ENCODE data around the gene LTA. TPM values are rescaled to one million over a fixed set of nuclear protein-coding genes. Genes with fewer than 3 reads are reported as not detected.
A peak's percentile ranks its signal among the peaks of the same experiment; 100 is the strongest.

The LTA gene
- total and polyA plus RNA-seq, 2 donors (not counting 1 experiment from before 2014, with no cell fraction given): not detected

DNA sequence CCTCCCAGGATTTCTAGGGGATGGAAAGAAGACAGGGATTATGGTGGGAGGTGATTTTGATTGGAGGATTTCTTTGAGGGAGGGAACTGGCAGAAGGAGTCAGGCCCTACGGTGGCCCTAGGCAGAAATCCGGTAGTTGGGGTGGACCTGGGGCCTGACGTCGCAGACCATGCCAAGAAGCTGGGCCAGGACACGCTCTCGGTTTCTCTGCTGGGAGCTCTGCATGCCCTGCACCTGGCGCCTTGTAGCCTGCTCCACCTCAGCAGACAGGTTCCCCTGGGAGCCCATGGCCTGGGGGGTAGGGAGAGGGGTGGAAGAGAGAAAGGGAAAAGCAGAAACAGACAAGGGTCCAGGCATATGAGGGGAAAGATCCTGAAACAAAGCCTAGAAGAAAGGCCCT, 26.8 kb upstream of the LTA start:
- Histone ChIP-seq H4K20me1 (ENCODE audit: control insufficient read depth, extremely low read depth, insufficient read depth, low read length) (no peaks in the 10 kb centered on the region), H3K9me3 (ENCODE audit: control insufficient read depth, insufficient read depth, low read depth, low read length) (no peaks in the 10 kb centered on the region), H3K79me2 (ENCODE audit: control insufficient read depth, insufficient read depth, low read length) (peaks cover 23% of the 10 kb centered on the region), H3K9ac (ENCODE audit: insufficient read depth, low read length) (no peak overlapping the region), H3K4me2 (ENCODE audit: extremely low read depth, insufficient read depth, low read length) (no peak overlapping the region), H2AFZ (ENCODE audit: low read length) (no peak overlapping the region), H3K27ac (ENCODE audit: insufficient read depth, low read length) (no peak overlapping the region), H3K4me3 (replicated peaks in 1 of 4; ENCODE audit: control extremely low read depth in 1 of 4, insufficient read depth in 1 of 4, low read depth in 3 of 4, low read length in 4 of 4) (peak overlapping the region in 1 of 4 experiments; percentile 71), H3K36me3 (ENCODE audit: control insufficient read depth, insufficient read depth, low read length) (no peaks in the 10 kb centered on the region), H3K27me3 (ENCODE audit: control insufficient read depth, insufficient read depth, low read length) (no peaks in the 10 kb centered on the region), H3K4me1 (ENCODE audit: control insufficient read depth, extremely low read depth, insufficient read depth, low read length) (peaks cover 6% of the 10 kb centered on the region)
- no peak for TF ChIP-seq EZH2 (IDR thresholded peaks at IDR 0.05; ENCODE audit: low read length, missing control alignments)
- TF ChIP-seq, protein P1, sequence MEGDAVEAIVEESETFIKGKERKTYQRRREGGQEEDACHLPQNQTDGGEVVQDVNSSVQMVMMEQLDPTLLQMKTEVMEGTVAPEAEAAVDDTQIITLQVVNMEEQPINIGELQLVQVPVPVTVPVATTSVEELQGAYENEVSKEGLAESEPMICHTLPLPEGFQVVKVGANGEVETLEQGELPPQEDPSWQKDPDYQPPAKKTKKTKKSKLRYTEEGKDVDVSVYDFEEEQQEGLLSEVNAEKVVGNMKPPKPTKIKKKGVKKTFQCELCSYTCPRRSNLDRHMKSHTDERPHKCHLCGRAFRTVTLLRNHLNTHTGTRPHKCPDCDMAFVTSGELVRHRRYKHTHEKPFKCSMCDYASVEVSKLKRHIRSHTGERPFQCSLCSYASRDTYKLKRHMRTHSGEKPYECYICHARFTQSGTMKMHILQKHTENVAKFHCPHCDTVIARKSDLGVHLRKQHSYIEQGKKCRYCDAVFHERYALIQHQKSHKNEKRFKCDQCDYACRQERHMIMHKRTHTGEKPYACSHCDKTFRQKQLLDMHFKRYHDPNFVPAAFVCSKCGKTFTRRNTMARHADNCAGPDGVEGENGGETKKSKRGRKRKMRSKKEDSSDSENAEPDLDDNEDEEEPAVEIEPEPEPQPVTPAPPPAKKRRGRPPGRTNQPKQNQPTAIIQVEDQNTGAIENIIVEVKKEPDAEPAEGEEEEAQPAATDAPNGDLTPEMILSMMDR (conservative IDR thresholded peaks at IDR 0.05 in 1 of 2, IDR thresholded peaks at IDR 0.05 in 1 of 2; ENCODE audit: low read depth in 1 of 2, low read length in 2 of 2): no peak
- DNase-seq (ENCODE audit: low read depth in 2 of 2): no peak

DNA sequence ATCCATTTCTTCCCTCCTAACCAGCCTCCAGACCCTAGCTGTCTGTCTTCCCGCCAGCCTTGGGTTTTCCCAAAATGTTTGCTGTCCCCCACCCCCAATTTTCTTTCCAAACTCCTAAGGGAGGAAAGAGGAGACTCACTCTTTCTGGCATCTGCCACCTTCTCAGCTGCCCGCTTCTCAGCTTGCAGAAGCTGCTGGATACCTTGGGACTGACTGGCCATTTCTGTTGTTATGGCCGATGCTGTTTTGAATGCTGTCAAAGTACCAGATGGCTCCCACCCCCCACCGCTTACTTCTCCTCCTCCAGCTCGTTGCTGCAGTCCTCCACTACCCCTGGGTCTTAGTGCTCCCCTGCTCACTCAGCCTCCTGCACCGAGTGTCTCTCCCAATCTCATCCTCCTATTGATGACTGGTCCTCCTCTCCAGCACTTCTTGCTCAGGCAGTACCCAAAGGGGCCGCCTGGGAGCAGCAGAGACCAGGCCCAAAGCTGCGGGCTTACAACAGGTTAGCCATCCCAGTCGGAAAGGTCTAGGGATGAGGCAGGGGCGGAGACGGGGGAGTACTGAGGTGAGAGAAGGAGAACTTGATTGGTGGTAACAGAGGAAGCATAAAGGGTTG, 25.6 kb upstream of the LTA start, which contains the start of gene ATP6V1G2:
Gene ATP6V1G2 (minus strand): TSS at position 270 of the 619 bp plus-strand sequence. CDS start 49 bp downstream, at position 221.
- Histone ChIP-seq H2AFZ (ENCODE audit: low read length) (peak within 1 kb of the TSS; percentile 93), H3K4me1 (ENCODE audit: control insufficient read depth, extremely low read depth, insufficient read depth, low read length) (peaks cover 6% of the 10 kb centered on the region), H3K27ac (ENCODE audit: insufficient read depth, low read length) (peak within 1 kb of the TSS; percentile 87), H3K9ac (ENCODE audit: insufficient read depth, low read length) (no peak within 1 kb of the TSS), H3K9me3 (ENCODE audit: control insufficient read depth, insufficient read depth, low read depth, low read length) (no peaks in the 10 kb centered on the region), H3K4me2 (ENCODE audit: extremely low read depth, insufficient read depth, low read length) (peak within 1 kb of the TSS; percentile 87), H3K79me2 (ENCODE audit: control insufficient read depth, insufficient read depth, low read length) (peaks cover 12% of the 10 kb centered on the region), H3K4me3 (replicated peaks in 1 of 4; ENCODE audit: control extremely low read depth in 1 of 4, insufficient read depth in 1 of 4, low read depth in 3 of 4, low read length in 4 of 4) (peak within 1 kb of the TSS; percentile 51 to 76 (median 67)), H4K20me1 (ENCODE audit: control insufficient read depth, extremely low read depth, insufficient read depth, low read length) (no peaks in the 10 kb centered on the region), H3K27me3 (ENCODE audit: control insufficient read depth, insufficient read depth, low read length) (no peaks in the 10 kb centered on the region), H3K36me3 (ENCODE audit: control insufficient read depth, insufficient read depth, low read length) (no peaks in the 10 kb centered on the region)
- DNase-seq (ENCODE audit: low read depth in 2 of 2): peak; percentile 88 to 97
- TF ChIP-seq EZH2 (IDR thresholded peaks at IDR 0.05; ENCODE audit: low read length, missing control alignments): no peak
- TF ChIP-seq, protein P1 (conservative IDR thresholded peaks at IDR 0.05 in 1 of 2, IDR thresholded peaks at IDR 0.05 in 1 of 2; ENCODE audit: low read depth in 1 of 2, low read length in 2 of 2): peak; percentile 98 to 99

DNA sequence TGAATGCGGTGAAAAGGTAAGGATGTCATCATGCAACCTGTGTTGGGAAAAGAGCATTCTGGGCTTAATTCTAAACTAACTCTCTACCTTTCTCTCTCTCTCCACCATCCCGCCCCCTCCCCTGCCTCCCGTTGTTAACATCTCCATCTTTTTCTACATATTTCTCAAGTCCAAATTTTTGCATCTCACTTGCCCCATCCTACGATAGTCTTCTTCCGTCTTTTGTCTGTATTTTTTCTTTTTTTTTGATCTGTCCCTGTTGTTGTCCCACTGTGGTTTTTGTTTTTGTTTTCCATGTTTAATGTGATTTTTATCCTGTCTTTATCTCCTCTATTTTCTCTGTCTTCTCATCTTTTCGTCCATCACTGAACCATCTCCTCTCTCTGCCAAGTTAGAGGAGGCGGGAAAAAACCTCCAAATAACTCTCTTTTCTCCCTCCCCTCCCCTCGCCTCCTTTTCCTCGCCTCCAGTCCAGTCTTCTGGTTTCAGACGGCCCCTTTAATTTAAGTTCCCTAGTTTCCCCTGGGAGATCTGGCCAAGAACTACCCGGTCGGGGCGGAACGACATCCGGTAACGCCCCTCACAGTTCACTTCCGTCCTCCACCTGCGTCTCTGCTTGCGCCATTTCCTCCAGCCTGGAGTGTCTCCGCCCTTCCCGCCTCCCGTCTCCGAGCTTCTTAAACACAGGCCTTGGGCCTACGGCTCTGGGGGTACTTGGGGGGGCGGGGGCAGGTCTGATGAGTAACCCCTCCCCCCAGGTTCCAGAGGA, 24.9 kb upstream of the LTA start, which contains the start of gene NFKBIL1:
Gene NFKBIL1 (plus strand): TSS at position 651 of the 769 bp plus-strand sequence. CDS start 87 bp downstream, at position 738.
- peak within 1 kb of the TSS; percentile 51 to 76 (median 67) for H3K4me3 ChIP-seq (replicated peaks in 1 of 4; ENCODE audit: control extremely low read depth in 1 of 4, insufficient read depth in 1 of 4, low read depth in 3 of 4, low read length in 4 of 4)
- DNase-seq (ENCODE audit: low read depth in 2 of 2): peak; percentile 98 to 99

More for the DNA sequence above, 24.9 kb upstream of the LTA start, which contains the start of gene NFKBIL1:
- no peaks in the 10 kb centered on the region for H3K27me3 ChIP-seq (ENCODE audit: control insufficient read depth, insufficient read depth, low read length)
- H3K27ac ChIP-seq (ENCODE audit: insufficient read depth, low read length): peak within 1 kb of the TSS; percentile 87
- TF ChIP-seq, protein P1 (conservative IDR thresholded peaks at IDR 0.05 in 1 of 2, IDR thresholded peaks at IDR 0.05 in 1 of 2; ENCODE audit: low read depth in 1 of 2, low read length in 2 of 2): no peak
- TF ChIP-seq EZH2 (IDR thresholded peaks at IDR 0.05; ENCODE audit: low read length, missing control alignments): no peak
- H3K4me1 ChIP-seq (ENCODE audit: control insufficient read depth, extremely low read depth, insufficient read depth, low read length): peaks cover 6% of the 10 kb centered on the region
- H3K4me2 ChIP-seq (ENCODE audit: extremely low read depth, insufficient read depth, low read length): peak within 1 kb of the TSS; percentile 87
- no peaks in the 10 kb centered on the region for H3K36me3 ChIP-seq (ENCODE audit: control insufficient read depth, insufficient read depth, low read length)
- H3K9ac ChIP-seq (ENCODE audit: insufficient read depth, low read length): peak within 1 kb of the TSS; percentile 74
- H3K79me2 ChIP-seq (ENCODE audit: control insufficient read depth, insufficient read depth, low read length): peaks cover 8% of the 10 kb centered on the region
- H3K9me3 ChIP-seq (ENCODE audit: control insufficient read depth, insufficient read depth, low read depth, low read length): no peaks in the 10 kb centered on the region
- no peaks in the 10 kb centered on the region for H4K20me1 ChIP-seq (ENCODE audit: control insufficient read depth, extremely low read depth, insufficient read depth, low read length)
- H2AFZ ChIP-seq (ENCODE audit: low read length): peak within 1 kb of the TSS; percentile 93

Data from fibroblast of lung (primary cell).